HL-60/S4 treated with phorbol 12-myristate 13-acetate at 8.2 ng/mL for 4 days and 3 days (cell line): ENCODE data around the gene SLC17A4.

Experiments
- in situ Hi-C: fragments of 300-500 bp; cut with MboI; formaldehyde crosslinking; loops from 2 replicates; pipeline ENCODE4 v1.15.0; 2022; ENCODE audit warnings: low sequenced_read_pairs

SLC17A4 gene

DNA sequence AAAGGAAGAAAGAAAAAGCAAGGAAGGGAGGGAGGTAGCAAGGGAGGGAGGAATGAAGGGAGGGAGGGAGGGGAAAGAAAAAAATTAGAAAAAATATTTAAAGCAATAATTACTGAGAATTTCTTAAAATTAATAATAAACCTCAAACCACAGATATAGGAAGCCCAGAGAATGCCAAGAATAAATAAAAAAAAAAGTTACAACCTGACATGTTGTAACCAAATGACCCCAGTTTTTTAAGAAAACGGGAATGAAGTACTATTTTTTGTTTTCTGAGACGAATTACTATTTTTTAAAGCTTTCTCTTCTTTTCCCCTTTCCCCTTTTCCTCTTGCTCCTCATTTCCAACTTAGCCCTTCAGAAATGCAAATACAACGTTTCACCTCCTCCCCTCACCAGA, 60.7 kb downstream of the SLC17A4 start:
- in situ Hi-C loops, result no loop called here

DNA sequence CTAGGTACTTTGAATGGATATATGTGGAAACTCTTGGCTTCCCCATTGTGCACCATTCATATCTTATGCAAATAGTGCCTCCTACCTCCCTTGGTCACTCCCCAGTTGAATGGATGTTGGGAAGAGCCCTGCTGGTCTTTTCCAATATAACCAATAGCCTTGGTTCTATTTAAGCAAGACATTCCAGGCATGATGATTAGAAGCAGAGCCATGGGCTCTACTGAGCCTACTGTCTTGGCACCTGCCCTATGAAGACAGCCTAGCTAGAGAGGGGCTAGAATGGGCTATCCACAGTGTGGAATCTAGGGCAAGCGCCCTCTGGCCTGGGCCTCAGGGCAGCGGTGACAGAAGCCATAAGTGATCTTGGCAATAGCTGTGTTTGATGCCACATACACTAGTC, 61.7 kb downstream of the SLC17A4 start:
- in situ Hi-C loops, result no loop called here

DNA sequence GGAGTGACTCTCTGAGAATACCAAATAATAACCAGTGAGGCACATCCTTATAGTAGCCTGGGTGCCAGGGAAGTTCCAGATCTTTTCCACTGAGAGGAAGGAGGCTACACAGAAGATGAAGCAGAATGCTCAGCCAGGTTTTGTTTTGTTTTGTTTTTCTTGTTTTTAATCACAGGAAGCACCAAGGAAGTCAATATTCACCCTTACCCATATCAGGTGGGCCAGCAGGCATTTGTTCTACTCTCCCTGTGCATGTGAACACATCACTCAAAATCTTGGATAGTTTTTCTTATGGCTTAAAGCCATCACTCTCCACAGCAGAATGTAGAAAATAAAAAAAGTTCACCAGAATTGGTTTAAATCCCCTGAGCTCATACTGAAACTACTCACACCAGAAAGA, 66.8 kb downstream of the SLC17A4 start:
- in situ Hi-C loops, result no loop called here

DNA sequence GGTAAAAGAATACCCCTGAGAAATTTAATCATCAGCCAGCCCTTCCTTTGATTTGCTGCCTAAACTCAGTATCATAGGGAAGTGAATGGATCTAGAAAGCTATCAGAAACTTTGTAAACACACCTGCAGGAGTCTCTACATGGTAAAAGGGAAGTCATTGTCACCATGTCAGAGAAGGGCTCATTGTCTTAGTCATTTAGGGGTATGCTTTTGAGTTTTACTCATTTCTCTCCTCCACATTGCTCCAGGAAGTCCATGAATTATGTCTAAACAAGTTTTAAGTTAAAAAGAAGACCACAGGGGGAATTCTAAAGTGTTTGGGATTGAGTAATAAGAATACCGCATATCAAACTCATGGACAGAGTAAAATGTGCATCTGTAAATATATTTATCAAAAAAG, 74.8 kb downstream of the SLC17A4 start:
- in situ Hi-C loops, result no loop called here

DNA sequence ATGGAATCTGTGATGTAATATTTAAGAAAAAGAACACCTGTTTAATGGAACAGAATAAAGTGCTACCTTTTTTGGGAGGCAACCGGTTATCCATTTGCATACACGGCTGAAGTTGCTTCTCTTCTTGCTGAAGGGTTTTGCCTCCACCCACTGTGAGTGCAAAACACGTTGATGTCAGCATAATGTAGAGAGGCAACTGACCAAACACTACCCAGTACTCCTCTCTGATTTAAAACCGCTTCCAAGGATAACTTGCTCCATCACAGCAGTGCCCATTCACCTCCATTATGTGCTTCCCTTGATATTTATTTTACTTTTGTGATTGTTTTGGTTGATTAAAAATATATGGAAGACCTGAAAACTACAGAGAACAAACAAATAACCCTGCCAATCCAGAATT, 75.9 kb downstream of the SLC17A4 start:
- in situ Hi-C loops, result no loop called here
